Spleen (tissue), 11 donors: Measurements from ENCODE around the gene E2F8. TPM values are rescaled to one million over a fixed set of nuclear protein-coding genes. Genes with fewer than 3 reads are reported as not detected.

Experiments
- DNase-seq: peaks from one replicate; pipeline ENCODE4 v3.0.0-alpha.2; 2020
- H3K27ac ChIP-seq, 8 donors: fragments of 200-600 bp; sonication (generic) in 7 of 8; 1 replicate in 4 of 8; 2 replicates in 4 of 8; pipeline versions ENCODE4 v1.5.0 to v1.8.0; 2016 to 2021; ENCODE audit warnings: inconsistent platforms in 4 of 8, mild to moderate bottlenecking in 4 of 8, moderate library complexity in 1 of 8
- H3K27me3 ChIP-seq, 7 donors: fragments of 200-600 bp; sonication (generic) in 6 of 7; replicated peaks in 1 of 7; 1 replicate in 4 of 7; 2 replicates in 3 of 7; pipeline versions ENCODE4 v1.5.0 to v1.8.0; 2016 to 2021; ENCODE audit warnings: inconsistent platforms in 3 of 7, mild to moderate bottlenecking in 1 of 7
- H3K36me3 ChIP-seq, 6 donors: fragments of 200-600 bp; sonication (generic) in 5 of 6; 1 replicate in 4 of 6; 2 replicates in 2 of 6; pipeline versions ENCODE4 v1.5.0 to v1.8.0; 2016 to 2021; ENCODE audit warnings: inconsistent platforms in 2 of 6
- H3K4me1 ChIP-seq, 6 donors: fragments of 200-600 bp; sonication (generic) in 5 of 6; 1 replicate in 3 of 6; 2 replicates in 3 of 6; pipeline versions ENCODE4 v1.5.0 to v1.8.0; 2016 to 2021; ENCODE audit warnings: inconsistent platforms in 3 of 6
- H3K4me3 ChIP-seq, 8 donors: fragments of 200-600 bp; sonication (generic) in 7 of 8; 1 replicate in 4 of 8; 2 replicates in 4 of 8; pipeline versions ENCODE4 v1.5.0 to v1.8.0; 2016 to 2021; ENCODE audit warnings: inconsistent platforms in 4 of 8, mild to moderate bottlenecking in 4 of 8, moderate library complexity in 2 of 8
- H3K9me3 ChIP-seq, 8 donors: fragments of 200-600 bp; sonication (generic) in 7 of 8; 1 replicate in 4 of 8; 2 replicates in 4 of 8; pipeline versions ENCODE4 v1.5.0 to v1.8.0; 2016 to 2021; ENCODE audit warnings: inconsistent platforms in 4 of 8
- POLR2A ChIP-seq, 3 donors: fragments of 450-650 bp; IDR thresholded peaks; one replicate each; pipeline ENCODE4 v1.5.1; 2017; ENCODE audit warnings: antibody characterized with exemption in 3 of 3, mild to moderate bottlenecking in 1 of 3
- POLR2AphosphoS5 ChIP-seq, 3 donors: sonication (generic); formaldehyde crosslinking; IDR thresholded peaks; one replicate each; pipeline ENCODE4 v1.5.1; 2017; ENCODE audit warnings: antibody characterized with exemption in 3 of 3
- WGBS, 5 donors: extraction: QIAGEN DNeasy Blood & Tissue Kit in 3 of 5; methylation state at CpG; one replicate each; pipeline versions ENCODE4 v1.1.5 to v1.1.7; 2013 to 2018; 5-methylcytosine and 5-hydroxymethylcytosine counted together
- intact Hi-C: fragments of 100-400 bp; cut with DNase I; formaldehyde crosslinking; loops from one replicate; pipeline ENCODE4 v1.15.0; 2023; ENCODE audit warnings: low total_unique reads
- polyA plus RNA-seq, 3 donors: library from polyadenylated mRNA; stranded (reverse); fragments of 200-250 nt; gene quantifications; one replicate each; pipeline ENCODE4 v1.2.1, GENCODE V29; 2013
- total RNA-seq, 7 donors: library from RNA; depleted of rRNA in 3 of 7; stranded (reverse); fragments of >200 nt in 3 of 7; fragmentation: NEBNext Ultra II Directional in 4 of 7; extraction: Animal tissue kit (Norgen Biotek cat#: 25700) in 4 of 7; gene quantifications; one replicate each; pipeline versions ENCODE4 v1.1.0 to v1.2.1, GENCODE V29; 2016 to 2021
- TF ChIP-seq, protein P1 (sequence below), 11 experiments: fragments of 200-600 bp in 7 of 11; fragments of 450-650 bp in 4 of 11; sonication (generic) in 4 of 11; IDR thresholded peaks in 8 of 11; conservative IDR thresholded peaks in 3 of 11; 1 replicate in 7 of 11; 2 replicates in 4 of 11; pipeline versions ENCODE4 v1.4.0 to v1.8.0; 2016 to 2021; ENCODE audit warnings: antibody characterized with exemption in 11 of 11, inconsistent platforms in 4 of 11, mild to moderate bottlenecking in 1 of 11
- donor health status: healthy with polysubstance abuse.
- donor health status: DM: no; HTN: no; CAD: no; lungs with moderate emphysema.
- donor health status: DM: no; HTN: no; CAD: no.
- donor health status: Bipolar disorder and iron deficiency.
- donor health status: healthy.
- donor health status: DM: no; HTN: no; CAD: no.
- donor health status: DM: yes; HTN: yes; CAD: no.

The E2F8 gene
- total and polyA plus RNA-seq, 10 donors = 0.22 to 4.5 (median 1.8) TPM

DNA sequence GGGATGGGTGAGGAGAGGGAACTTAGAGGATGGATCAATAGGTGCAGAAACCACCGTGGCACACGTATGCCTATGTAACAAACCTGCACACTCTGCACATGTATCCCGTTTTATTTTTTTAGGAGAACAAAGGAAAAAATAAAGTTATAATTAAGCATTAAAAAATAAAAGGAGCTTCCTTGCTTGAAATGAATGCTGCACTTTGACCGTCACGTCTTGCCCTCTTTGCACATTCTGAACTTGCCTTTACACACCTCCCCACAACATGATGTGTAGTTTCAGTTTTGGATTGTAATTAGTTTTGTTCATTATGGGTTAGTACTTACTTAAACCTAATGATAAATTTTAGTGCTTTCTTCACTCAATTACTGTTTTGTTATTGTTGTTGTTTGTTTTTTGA, 35.9 kb downstream of the E2F8 start:
- no peak overlapping the region for H3K27ac ChIP-seq
- 86 to 93% (median 88%) methylated on average over 5 of the region's 5 CpGs for WGBS, 5 donors
- H3K9me3 ChIP-seq = no peaks in the 10 kb centered on the region
- no peak overlapping the region for H3K4me3 ChIP-seq
- H3K27me3 ChIP-seq = no peaks in the 10 kb centered on the region
- no peak for DNase-seq
- no peaks in the 10 kb centered on the region for H3K4me1 ChIP-seq
- TF ChIP-seq POLR2AphosphoS5 (IDR thresholded peaks at IDR 0.05) (no peak), POLR2A (IDR thresholded peaks at IDR 0.05) (no peak)
- TF ChIP-seq, protein P1, sequence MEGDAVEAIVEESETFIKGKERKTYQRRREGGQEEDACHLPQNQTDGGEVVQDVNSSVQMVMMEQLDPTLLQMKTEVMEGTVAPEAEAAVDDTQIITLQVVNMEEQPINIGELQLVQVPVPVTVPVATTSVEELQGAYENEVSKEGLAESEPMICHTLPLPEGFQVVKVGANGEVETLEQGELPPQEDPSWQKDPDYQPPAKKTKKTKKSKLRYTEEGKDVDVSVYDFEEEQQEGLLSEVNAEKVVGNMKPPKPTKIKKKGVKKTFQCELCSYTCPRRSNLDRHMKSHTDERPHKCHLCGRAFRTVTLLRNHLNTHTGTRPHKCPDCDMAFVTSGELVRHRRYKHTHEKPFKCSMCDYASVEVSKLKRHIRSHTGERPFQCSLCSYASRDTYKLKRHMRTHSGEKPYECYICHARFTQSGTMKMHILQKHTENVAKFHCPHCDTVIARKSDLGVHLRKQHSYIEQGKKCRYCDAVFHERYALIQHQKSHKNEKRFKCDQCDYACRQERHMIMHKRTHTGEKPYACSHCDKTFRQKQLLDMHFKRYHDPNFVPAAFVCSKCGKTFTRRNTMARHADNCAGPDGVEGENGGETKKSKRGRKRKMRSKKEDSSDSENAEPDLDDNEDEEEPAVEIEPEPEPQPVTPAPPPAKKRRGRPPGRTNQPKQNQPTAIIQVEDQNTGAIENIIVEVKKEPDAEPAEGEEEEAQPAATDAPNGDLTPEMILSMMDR (IDR thresholded peaks at IDR 0.05 in 8 of 11, conservative IDR thresholded peaks at IDR 0.05 in 3 of 11) = no peak
- intact Hi-C loops = no loop called here
- no peaks in the 10 kb centered on the region for H3K36me3 ChIP-seq

DNA sequence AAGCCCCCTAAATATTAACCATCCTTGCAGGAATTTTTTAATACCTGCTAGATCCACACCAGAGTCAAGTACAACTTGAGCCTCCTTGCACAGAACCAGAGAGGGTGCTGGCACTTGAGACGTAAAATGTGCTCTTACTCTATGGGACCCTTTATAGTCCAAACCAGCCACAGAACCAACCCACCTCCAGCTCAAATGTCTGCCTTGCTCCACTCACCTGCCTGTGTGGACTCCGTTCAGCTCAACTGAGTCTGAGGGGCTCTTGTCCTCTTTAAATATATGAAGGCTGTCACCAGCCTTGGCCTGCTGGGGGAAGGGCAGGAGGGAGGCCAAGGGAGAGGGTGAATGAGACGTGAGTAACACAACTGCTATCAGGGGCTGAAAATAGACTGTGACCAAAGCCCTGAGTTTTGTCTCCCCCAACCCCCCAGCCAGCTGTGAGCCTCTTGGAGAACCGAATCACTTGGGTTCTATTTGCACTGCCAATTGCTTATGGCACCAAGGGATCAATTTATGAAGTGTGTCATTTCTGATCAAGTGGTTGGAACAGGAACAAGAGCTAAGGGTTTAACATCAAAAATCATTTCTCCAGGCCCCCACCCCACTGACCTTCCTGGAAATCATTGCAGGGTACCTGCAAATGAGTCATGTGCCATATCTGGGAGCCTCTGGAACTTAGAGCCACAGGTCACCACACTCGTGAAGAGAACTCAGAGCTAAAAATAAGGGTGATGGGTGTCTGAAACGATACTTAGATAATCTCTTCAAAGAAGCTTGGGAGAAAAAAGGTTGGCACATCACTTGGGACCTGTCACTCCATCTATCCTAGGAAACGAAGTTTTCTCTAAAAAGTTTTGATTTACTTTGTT, 38.8 kb downstream of the E2F8 start, which contains the start of gene CSRP3:
CSRP3 (minus strand) TSS at position 247 of the 869 bp plus-strand sequence. CDS start 9,535 bp downstream, outside the sequence.
- WGBS, 5 donors = 73 to 88% (median 80%) methylated on average over 7 of the region's 7 CpGs

DNA sequence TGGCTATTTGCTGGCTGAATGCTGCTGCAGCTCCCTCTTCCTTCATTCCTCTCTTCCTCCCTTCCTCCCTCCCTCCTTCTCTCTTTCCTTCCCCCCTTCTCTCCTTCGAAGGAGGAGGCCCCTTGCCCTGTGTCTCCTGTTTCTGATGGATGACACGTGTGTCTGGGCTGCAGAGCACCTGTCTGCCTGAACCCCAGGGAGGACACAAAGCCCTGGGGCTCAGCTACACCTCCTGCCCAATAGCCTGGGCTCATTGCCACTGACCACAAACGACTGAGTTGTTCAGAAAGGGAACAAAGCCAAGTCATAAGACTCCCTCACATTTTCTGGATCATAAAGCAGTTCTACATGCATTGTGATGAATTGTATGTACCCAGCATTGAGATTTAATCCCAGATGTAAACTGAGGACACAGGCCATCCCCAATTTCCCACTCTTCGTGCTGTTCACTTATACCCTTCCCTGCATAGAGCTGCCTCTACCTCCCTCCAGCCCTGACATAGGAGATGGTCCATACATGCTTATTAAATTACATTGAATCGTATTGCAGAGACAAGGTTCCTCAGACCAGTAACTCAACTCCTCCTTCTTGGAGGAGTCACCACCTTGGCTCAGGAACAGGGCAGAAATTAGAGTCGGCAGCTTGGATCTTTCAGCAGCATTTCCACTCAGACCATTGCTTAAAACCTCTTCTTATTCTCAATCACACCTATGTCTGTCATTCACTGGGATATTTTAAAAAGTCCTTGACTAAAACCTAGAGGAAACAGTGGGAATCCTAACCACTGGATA, 40.1 kb downstream of the E2F8 start:
- WGBS, 5 donors = 18 to 40% (median 25%) methylated on average over 6 of the region's 6 CpGs
- H3K36me3 ChIP-seq = no peaks in the 10 kb centered on the region
- H3K9me3 ChIP-seq = no peaks in the 10 kb centered on the region
- no peaks in the 10 kb centered on the region for H3K27me3 ChIP-seq
- H3K27ac ChIP-seq = no peak overlapping the region
- no peak for TF ChIP-seq POLR2A (IDR thresholded peaks at IDR 0.05)
- DNase-seq = no peak
- no peaks in the 10 kb centered on the region for H3K4me1 ChIP-seq
- intact Hi-C loops = no loop called here
- no peak overlapping the region for H3K4me3 ChIP-seq

More for the DNA sequence above, 38.8 kb downstream of the E2F8 start, which contains the start of gene CSRP3:
- DNase-seq = no peak
- Histone ChIP-seq H3K4me1 (no peaks in the 10 kb centered on the region), H3K27ac (no peak within 1 kb of the TSS), H3K36me3 (no peaks in the 10 kb centered on the region), H3K27me3 (no peaks in the 10 kb centered on the region), H3K4me3 (no peak within 1 kb of the TSS), H3K9me3 (no peaks in the 10 kb centered on the region)
- TF ChIP-seq, protein P1 (IDR thresholded peaks at IDR 0.05 in 8 of 11, conservative IDR thresholded peaks at IDR 0.05 in 3 of 11) = no peak
- TF ChIP-seq POLR2AphosphoS5 (IDR thresholded peaks at IDR 0.05) (no peak), POLR2A (IDR thresholded peaks at IDR 0.05) (no peak)
- intact Hi-C loops = no loop called here

DNA sequence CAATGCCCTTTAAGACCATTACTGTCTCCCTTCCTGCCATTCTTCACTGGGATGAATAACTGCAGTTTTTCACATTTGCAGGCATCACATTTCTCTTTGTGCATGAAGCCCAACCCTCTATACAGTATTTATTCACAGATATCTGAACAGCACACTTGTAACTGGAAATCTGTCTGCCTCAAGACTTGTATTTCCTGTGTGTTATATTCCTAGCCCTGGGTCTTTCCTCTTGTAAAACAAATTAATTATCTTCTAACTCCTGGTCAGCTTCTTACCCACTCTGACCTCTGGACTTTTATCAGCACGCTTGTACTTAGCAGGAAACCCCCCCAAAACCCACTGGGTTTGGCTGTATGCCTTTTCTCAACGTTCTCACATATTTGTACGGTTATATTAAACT, 41.0 kb downstream of the E2F8 start:
- WGBS, 5 donors = 3 to 11% (median 7%) methylated on average over 3 of the region's 3 CpGs
- no peak for DNase-seq
- Histone ChIP-seq H3K27me3 (no peaks in the 10 kb centered on the region), H3K9me3 (no peaks in the 10 kb centered on the region), H3K4me1 (no peaks in the 10 kb centered on the region), H3K27ac (no peak overlapping the region), H3K4me3 (no peak overlapping the region), H3K36me3 (no peaks in the 10 kb centered on the region)
- no peak for TF ChIP-seq POLR2AphosphoS5 (IDR thresholded peaks at IDR 0.05)
- no peak for TF ChIP-seq POLR2A (IDR thresholded peaks at IDR 0.05)
- intact Hi-C loops = no loop called here

DNA sequence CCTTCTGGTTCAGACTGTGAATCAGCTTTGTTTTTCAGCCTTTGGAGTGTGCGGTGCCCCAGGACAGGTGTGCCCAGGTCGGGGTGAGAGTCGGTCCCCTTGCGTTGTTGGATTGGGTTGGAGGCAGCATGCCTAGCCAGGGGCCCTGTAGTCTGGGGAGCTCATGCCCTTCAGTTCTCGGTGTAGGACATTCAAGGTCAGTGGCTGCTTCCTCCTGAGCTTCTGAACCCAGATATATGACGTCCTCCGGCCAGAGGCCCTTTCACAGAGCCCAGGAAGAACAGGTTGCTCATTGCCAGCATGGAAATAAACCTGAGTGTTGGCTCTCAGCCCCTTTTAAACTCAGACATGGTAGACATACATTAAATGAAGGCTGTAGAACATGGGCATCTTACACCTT, 41.7 kb downstream of the E2F8 start:
- Histone ChIP-seq H3K27ac (no peak overlapping the region), H3K36me3 (no peaks in the 10 kb centered on the region), H3K9me3 (no peaks in the 10 kb centered on the region), H3K27me3 (no peaks in the 10 kb centered on the region), H3K4me3 (no peak overlapping the region), H3K4me1 (no peaks in the 10 kb centered on the region)
- intact Hi-C loops = no loop called here
- TF ChIP-seq, protein P1 (IDR thresholded peaks at IDR 0.05 in 8 of 11, conservative IDR thresholded peaks at IDR 0.05 in 3 of 11) = no peak
- no peak for TF ChIP-seq POLR2AphosphoS5 (IDR thresholded peaks at IDR 0.05)
- 74 to 95% (median 84%) methylated on average over 7 of the region's 7 CpGs for WGBS, 5 donors
- DNase-seq = no peak
